ENCODE data around the gene IFNL2. TPM values are rescaled to one million over a fixed set of nuclear protein-coding genes. Genes with fewer than 3 reads are reported as not detected.

IFNL2 gene
- total RNA-seq, 1 experiment from 2014 or later = not detected

DNA sequence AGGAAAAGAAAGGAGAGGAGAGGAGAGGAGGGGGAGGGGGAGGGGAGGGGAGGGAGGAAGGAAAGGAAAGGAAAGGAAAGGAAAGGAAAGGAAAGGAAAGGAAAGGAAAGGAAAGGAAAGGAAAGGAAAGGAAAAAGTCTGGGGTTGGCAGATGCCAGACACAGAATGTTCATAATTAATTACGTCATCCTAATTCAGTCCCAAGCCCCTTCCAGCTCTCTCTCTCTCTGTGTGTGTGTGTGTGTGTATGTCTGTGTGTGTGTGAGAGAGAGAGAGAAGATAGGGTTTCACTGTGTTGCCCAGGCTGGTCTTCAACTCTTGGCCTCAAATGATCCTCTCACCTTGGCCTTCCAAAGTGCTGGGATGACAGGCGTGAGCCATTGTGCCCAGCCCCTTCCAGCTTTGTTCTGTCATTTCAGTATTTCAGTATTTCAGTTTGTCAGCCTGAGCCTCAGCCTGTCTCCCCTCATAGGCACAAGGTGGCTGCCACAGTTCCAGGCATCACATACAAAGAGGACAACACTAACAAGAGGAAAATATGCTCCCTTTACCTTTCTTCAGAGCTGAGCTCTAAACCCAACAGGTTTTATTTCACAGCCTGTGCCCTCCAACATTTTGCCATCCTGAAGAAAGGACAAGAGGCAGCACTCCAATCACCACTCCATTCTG is 38.0 kb upstream of the IFNL2 start:
- no peak for ATAC-seq
- Histone ChIP-seq H3K9me2 (replicated peaks; ENCODE audit: low read length) (no peaks in the 10 kb centered on the region), H3K9ac (ENCODE audit: low read length) (no peak overlapping the region), H4K20me1 (ENCODE audit: low read length) (no peaks in the 10 kb centered on the region), H3K27me3 (ENCODE audit: low read length) (no peaks in the 10 kb centered on the region), H3F3A (ENCODE audit: low read length, unreplicated experiment) (no peaks in the 10 kb centered on the region), H3K4me2 (ENCODE audit: low read length) (no peak overlapping the region), H3K36me3 (ENCODE audit: low read depth, low read length) (no peaks in the 10 kb centered on the region), H2AFZ (ENCODE audit: low read length) (no peak overlapping the region), H3K9me3 (ENCODE audit: low read length) (no peaks in the 10 kb centered on the region), H3K4me3 (ENCODE audit: low read length) (no peak overlapping the region), H3K79me2 (ENCODE audit: low read length) (no peaks in the 10 kb centered on the region), H3K4me1 (ENCODE audit: insufficient read depth, low read length) (no peaks in the 10 kb centered on the region), H3K27ac (ENCODE audit: low read length) (no peak overlapping the region)
- CTCF ChIA-PET = no interaction called here
- TF ChIP-seq CTCF (conservative IDR thresholded peaks at IDR 0.05; ENCODE audit: low read depth, low read length) (no peak), EZH2phosphoT487 (IDR thresholded peaks at IDR 0.05; ENCODE audit: borderline replicate concordance, low read length) (no peak), EZH2 (IDR thresholded peaks at IDR 0.05; ENCODE audit: low read length, unreplicated experiment) (no peak)
- intact Hi-C loops (cut with micrococcal nuclease) = no loop called here
- BruUV-seq (replicated peaks) = no TSS peak
- DNase-seq = no peak
- POLR2A ChIA-PET (ENCODE audit: unreplicated experiment) = no interaction called here

DNA sequence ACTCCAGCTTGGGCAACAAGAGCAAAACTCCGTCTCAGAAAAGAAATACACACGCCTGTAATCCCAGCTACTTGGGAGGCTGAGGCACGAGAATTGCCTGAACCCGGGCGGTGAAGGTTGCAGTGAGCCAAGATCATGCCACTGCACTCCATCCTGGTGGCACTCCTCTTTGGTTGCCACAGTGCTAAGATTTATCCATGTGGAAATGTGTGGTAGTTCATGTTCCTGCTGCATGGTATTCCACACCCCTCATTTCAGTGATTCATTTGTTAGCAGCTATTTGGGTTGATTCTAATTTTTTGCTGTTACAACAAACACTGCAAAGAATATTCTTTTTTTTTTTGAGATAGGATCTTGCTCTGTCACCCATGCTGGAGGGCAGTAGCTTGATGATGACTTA is 35.5 kb upstream of the IFNL2 start:
- CTCF ChIA-PET = no interaction called here
- no peaks in the 10 kb centered on the region for H3K9me2 ChIP-seq (replicated peaks; ENCODE audit: low read length)
- BruUV-seq (replicated peaks) = no TSS peak

More for the DNA sequence above, 35.5 kb upstream of the IFNL2 start:
- POLR2A ChIA-PET (ENCODE audit: unreplicated experiment) = no interaction called here
- DNase-seq = no peak
- no peaks in the 10 kb centered on the region for H3K79me2 ChIP-seq (ENCODE audit: low read length)
- H3K4me2 ChIP-seq (ENCODE audit: low read length) = no peak overlapping the region
- H3K4me3 ChIP-seq (ENCODE audit: low read length) = no peak overlapping the region
- no peaks in the 10 kb centered on the region for H3K27me3 ChIP-seq (ENCODE audit: low read length)
- intact Hi-C loops (cut with micrococcal nuclease) = no loop called here
- no peaks in the 10 kb centered on the region for H4K20me1 ChIP-seq (ENCODE audit: low read length)
- no peak for ATAC-seq
- H3K4me1 ChIP-seq (ENCODE audit: insufficient read depth, low read length) = no peaks in the 10 kb centered on the region
- H3K27ac ChIP-seq (ENCODE audit: low read length) = no peak overlapping the region
- H3K9ac ChIP-seq (ENCODE audit: low read length) = no peak overlapping the region
- H3F3A ChIP-seq (ENCODE audit: low read length, unreplicated experiment) = no peaks in the 10 kb centered on the region
- H2AFZ ChIP-seq (ENCODE audit: low read length) = no peak overlapping the region
- no peaks in the 10 kb centered on the region for H3K36me3 ChIP-seq (ENCODE audit: low read depth, low read length)
- no peaks in the 10 kb centered on the region for H3K9me3 ChIP-seq (ENCODE audit: low read length)
- TF ChIP-seq EZH2 (IDR thresholded peaks at IDR 0.05; ENCODE audit: low read length, unreplicated experiment) (no peak), CTCF (conservative IDR thresholded peaks at IDR 0.05; ENCODE audit: low read depth, low read length) (no peak), EZH2phosphoT487 (IDR thresholded peaks at IDR 0.05; ENCODE audit: borderline replicate concordance, low read length) (no peak)
